NCI-H146 treated with DMSO at 0.1 percent for 48 hours (cell line): ENCODE data around the gene ME3.
"Not testable (repeated sequence)": the region's sequence is repeated elsewhere in the genome, so short reads cannot be mapped to it uniquely, and the experiment has no call there.

Source experiments
- DNase-seq: peaks from one replicate; lab custom pipeline; 2025; ENCODE audit not compliant: unreplicated experiment; lab: John Stamatoyannopoulos, UW

ME3 gene

GRCh38 chr11:86442420-86442819 is 230.0 kb downstream of the ME3 start:
- DNase-seq, result no peak

DNA sequence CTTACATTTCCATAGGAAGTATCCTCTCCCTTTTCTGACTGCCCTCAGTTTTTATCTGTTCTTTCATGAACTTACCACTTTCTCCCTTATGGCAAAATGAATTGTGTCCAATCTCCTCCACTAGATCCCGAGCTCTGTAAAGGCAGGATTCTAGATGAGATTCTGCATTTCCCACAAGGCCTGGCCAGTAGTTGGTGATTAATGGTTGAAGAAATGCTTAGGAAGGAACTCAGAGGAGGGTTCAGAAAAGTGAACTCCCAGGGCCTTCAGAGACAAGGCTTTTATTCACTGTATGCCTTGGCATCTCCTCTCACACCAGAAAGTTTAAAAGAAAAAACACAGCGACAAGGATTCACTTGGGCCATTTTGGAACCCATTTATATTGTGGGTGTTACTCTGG is 231.6 kb downstream of the ME3 start:
- no peak for DNase-seq

- no peak for DNase-seq
Measured at GRCh38 chr11:86440305-86440716, 232.1 kb downstream of the ME3 start.

- no peak for DNase-seq
Measured at GRCh38 chr11:86438685-86439084, 233.7 kb downstream of the ME3 start.

GRCh38 chr11:86435711-86436110 is 236.7 kb downstream of the ME3 start:
- DNase-seq, result no peak

GRCh38 chr11:86433361-86434095 is 238.9 kb downstream of the ME3 start:
- not testable (repeated sequence) for DNase-seq

- no peak for DNase-seq
Measured at GRCh38 chr11:86431258-86431657, 241.2 kb downstream of the ME3 start.

DNA sequence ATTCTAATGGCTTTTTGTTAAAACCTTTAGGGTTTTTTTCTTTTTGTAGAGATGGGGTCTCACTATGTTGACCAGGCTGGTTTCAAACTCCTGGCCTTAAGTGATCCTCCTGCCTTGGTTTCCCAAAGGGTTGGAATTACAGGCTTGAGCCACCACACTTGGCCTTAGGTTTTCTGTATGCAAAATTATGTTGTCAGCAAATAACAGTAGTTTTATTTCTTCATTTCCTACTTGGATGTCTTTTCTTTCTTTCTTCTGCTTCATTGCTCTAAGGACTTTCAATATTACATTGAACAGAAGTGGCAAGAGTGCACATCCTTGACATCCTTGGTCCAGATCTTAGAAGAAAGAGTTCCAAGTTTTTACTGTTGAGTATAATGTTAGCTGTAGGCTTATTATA is 245.0 kb downstream of the ME3 start:
- DNase-seq, result no peak

DNA sequence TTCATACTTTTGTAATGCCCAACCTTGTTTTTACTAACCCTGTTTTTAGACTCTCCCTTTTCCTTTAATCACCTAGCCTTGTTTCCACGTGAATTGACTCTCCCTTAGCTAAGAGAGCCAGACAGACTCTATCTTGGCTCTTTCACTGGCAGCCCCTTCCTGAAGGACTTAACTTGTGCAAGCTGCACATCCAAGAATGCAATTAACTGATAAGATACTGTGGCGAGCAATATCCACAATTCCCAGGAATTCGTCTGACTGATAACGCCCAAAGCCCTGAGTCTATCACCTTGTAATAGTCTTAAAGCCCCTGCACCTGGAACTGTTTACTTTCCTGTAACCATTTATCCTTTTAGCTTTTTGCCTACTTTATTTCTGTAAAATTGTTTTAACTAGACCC is 248.9 kb downstream of the ME3 start:
- not testable (repeated sequence) for DNase-seq

DNA sequence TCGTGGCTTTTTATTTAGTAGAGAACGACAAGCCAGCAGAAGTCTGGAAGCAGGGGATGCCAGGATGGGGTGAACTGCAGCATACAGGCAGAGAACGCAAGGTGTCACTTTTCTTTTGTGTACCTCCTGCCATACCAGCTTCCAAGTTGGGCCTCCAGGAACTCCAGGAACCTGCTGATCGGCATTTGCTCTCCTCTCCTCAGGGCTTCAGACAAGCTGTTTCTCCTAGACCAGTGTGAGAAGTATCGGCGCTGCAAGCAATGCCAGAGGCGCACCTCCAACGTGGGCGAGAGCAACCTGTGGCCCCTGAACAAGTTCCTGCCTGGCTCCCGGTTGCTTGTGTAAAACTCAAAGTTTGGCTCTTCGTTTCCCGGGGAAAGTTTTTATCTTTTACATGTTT is 250.0 kb downstream of the ME3 start:
- no peak for DNase-seq

DNA sequence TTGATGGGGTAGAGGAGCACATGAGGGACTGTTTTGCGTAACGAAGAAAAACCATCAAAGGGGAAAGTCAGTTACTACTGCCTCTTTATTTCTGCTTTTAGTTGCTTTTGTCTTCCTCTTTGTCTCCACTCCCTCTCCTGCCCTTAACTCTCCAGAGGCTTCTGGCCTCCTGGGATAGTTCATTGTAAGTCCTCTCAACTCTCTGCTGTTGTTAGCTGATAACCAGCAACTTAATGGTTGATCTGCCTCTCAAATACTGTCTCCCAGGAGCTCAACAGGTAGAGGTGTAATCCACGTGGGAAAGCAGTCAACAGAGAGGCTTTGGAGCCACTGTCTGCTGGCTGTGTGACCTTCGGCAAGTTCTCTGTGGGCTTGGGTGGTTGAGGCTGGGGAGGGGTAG is 250.5 kb downstream of the ME3 start:
- no peak for DNase-seq

DNA sequence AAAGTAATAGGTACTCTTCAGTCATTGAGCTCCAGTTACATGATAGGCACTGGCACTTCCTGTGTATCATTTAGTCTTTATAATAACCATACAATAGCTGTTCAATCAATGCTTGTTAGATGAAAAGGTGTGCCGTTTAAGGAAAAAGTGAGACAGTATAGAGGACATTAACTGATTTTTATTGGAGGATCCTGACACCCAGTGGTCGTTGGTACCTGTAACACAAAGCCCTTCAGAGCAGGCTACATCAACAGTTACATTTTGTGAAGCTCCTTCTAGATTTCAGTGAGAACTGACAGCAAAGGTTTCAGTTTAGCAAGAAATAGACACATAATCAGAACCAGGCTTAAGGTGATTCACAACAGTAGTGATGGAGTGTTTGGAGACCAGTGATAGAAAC is 253.5 kb downstream of the ME3 start:
- DNase-seq, result no peak

GRCh38 chr11:86418513-86418912 is 253.9 kb downstream of the ME3 start:
- no peak for DNase-seq

GRCh38 chr11:86418106-86418505 is 254.3 kb downstream of the ME3 start:
- DNase-seq, result no peak

- DNase-seq, result not testable (repeated sequence)
Measured at GRCh38 chr11:86416951-86417350, 255.5 kb downstream of the ME3 start.

DNA sequence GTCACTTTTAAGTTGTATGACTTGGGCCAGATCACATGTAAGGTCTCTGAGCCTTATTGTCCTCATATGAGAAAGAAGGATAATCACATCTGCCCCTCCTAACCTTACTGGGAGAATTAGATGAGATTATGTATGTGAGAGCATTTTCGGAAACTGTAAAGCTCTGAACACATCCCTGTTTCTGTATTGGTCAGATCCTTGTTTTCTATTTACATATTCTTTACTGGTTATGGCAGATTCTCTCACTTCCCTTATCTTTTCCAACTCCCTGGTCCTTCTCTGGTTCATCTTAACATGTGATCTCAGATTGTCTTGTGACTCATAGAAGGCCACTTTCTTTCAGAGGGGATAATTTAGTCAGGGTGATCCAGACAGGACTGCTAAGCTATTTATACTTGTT is 255.9 kb downstream of the ME3 start:
- no peak for DNase-seq

DNA sequence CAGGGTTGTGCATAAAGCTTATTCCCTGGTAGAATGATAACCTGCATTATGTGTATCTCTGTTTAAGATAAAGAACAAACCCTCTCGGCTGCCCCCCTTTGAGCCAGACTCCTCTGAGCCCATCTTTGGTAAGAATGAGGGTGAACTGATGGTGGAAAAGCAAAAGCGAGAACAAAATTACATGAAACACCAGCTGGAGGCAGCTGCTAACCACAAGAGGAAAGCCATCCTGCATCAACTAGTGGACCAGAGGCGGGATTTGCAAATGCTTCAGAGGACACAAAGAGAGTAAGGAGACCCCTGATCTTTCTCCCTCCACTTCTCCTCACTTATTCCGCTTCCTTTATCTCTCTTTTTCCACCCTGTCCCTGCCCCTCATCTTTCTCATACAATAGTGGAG is 257.4 kb downstream of the ME3 start:
- DNase-seq, result no peak

DNA sequence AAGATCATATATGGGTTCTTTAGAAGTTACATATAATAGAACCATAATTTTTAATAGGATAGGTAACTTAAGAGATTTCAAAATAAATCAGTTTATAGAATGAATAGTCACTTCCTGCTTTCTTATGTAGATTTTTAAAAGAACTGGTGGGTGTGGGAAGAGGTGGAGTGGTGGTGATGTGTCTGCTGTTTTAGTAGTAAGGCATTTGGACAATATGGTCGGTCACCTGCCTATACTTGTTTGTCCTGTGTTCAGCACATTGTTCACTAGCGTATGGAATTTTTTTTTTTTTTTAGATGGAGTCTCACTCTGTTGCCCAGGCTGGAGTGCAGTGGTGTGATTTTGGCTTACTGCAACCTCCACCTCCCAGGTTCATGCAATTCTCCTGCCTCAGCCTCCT is 258.4 kb downstream of the ME3 start:
- no peak for DNase-seq

DNA sequence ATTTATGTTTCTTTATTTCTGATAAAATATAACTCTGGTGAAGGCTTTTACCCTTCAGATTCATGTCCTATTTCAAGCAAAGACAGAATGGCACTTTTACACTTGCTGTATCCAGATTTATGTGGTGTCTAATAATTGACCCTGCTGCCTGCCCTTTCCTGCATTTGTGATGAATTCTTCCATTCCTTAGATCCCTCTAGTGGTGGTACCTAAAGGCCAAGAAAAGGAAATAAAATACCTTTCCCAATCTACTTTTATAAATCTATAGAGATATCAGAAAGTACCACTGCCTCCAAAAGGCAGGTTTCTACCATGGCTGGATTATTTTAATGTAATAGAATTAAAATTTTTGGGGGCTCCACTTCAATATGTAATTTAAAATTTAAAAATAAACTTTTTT is 263.6 kb downstream of the ME3 start:
- DNase-seq, result no peak

DNA sequence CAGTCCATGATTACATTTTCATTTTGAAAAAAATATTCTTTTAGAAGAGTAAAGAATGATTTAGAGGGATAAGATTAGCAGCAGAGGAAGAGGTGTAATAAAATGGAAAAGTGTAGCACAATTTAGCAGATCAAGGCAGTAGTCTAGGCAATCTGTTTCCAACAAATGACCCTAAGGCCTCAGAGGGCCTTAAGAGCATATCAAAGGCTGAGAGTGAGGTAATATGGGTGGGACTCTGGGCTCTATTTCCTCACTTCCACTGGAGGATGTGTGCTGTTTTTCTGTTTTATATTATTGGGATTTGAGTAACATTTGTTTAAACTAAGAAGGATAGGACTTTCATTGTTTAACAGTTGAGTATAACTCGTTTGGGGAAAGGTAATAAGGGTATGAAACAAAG is 269.0 kb downstream of the ME3 start:
- no peak for DNase-seq

- DNase-seq, result no peak
Measured at GRCh38 chr11:86398106-86398505, 274.3 kb downstream of the ME3 start.

DNA sequence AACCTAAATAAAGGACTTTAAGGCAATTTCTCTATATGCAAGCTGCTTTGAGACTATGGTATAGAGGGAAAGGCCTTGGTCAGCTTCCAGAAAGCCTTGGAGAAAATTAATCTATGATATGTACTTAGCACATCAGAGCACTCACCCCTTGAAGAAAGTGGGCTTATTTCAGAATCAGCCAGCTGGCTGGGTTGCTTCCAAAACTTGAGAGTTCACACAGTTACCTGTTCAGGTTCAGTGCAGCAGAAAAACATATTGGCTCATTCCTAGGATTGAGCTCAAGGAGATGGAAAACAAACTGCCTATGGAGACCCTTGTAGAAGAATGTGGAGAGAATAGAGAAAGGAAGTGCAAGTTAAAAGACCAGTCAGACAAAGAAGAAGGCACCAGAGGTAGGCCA is 275.1 kb downstream of the ME3 start:
- no peak for DNase-seq

- no peak for DNase-seq
Measured at GRCh38 chr11:86396396-86396795, 276.0 kb downstream of the ME3 start.
